Coronary artery (tissue), 2 donors: ENCODE results near the gene FAM78A.
"Not testable (repeated sequence)": the region's sequence is repeated elsewhere in the genome, so short reads cannot be mapped to it uniquely, and the experiment has no call there.

Source experiments
- DNase-seq: peaks from one replicate; pipeline ENCODE4 v3.0.0-alpha.2; 2017; ENCODE audit warnings: low spot score
- H3K27ac ChIP-seq, 2 donors: fragments of 200-600 bp; sonication (generic); one replicate each; pipeline ENCODE4 v1.5.1; 2016 to 2019
- H3K4me3 ChIP-seq: fragments of 200-600 bp; sonication (generic); 2 replicates; pipeline ENCODE4 v1.5.1; 2016; ENCODE audit warnings: mild to moderate bottlenecking, moderate library complexity
- CTCF ChIP-seq: fragments of 200-600 bp; sonication (generic); IDR thresholded peaks from one replicate; pipeline ENCODE4 v1.5.1; 2019; ENCODE audit warnings: antibody characterized with exemption

FAM78A gene

DNA sequence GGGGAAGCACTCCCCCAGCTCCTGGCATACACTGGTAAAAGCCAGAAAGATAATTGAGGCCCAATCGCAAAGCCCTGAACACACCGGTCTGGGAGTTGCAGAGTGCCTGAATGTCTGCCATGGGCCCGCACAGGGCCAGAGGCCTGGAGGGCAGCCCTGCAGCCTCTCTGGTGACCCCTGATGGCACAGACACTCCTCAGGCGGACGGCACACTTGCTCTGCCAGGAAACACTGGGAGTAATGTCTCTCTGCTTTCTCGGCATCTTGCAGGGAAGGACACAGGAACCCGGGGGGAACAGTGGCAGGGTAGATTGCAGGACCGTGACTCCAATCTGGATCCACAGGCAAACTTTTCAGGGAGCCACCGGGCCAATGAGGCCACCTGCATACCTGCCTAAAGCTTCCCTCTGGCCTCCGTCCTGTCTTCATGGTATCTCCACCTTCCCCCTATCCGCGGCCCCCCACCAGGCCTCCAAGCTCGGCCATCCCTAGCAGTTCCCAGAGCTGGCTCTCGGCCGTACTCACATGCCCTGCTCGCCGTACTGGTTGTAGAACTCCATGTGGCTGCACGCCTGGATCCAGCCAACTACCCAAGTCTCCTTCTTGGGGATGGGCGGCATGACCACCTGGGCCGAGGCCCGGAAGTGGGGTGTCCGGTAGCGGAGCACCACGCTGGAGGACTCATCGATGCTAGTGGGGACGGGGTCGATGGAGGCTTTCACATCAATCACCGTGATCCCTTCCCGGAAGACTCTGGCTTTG is 797 bp downstream of the FAM78A start:
- Histone ChIP-seq H3K4me3 (peak overlapping the region; percentile 86), H3K27ac (peak overlapping the region; percentile 38 to 78)
- no peak for TF ChIP-seq CTCF
- no peak for DNase-seq

DNA sequence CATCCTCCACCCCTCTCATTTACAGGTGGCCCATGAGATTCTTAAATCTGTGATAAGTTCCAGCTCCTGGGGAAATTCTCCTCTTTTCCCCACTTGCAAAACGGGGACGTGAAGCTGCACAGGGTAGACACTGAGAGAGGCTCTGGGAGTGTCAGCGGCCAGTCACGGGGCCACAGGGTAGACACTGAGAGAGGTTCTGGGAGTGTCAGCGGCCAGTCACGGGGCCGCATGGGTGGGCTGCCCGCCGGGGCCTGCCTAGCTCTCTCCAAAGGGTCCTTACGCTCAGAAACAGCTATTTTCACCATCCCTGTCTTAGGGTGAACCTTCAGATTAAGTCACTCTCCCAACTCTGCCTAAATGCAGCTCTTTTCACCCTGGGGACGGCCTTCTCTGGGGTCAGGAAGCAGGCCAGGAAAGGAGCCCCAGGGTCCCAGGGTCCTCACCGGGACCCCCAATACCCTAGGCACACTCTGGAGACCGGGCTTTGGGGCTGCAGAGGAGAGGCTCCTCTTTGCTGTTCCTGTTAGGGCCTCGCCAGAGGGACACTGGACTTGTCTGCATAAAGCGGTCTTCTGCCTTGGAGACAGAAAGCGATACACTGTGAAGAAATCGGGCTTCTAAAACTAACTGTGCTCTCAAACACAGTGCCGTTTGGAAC is 1.5 kb downstream of the FAM78A start:
- no peak for TF ChIP-seq CTCF
- no peak for DNase-seq
- Histone ChIP-seq H3K27ac (peak overlapping the region; percentile 38 to 78), H3K4me3 (peak overlapping the region; percentile 86)

- no peak for TF ChIP-seq CTCF
- no peak for DNase-seq
- peak overlapping the region; percentile 86 for H3K4me3 ChIP-seq
- H3K27ac ChIP-seq = peak overlapping the region; percentile 38 to 78
These were observed 2.2 kb downstream of the FAM78A start for GRCh38 chr9:131273856-131274673.

DNA sequence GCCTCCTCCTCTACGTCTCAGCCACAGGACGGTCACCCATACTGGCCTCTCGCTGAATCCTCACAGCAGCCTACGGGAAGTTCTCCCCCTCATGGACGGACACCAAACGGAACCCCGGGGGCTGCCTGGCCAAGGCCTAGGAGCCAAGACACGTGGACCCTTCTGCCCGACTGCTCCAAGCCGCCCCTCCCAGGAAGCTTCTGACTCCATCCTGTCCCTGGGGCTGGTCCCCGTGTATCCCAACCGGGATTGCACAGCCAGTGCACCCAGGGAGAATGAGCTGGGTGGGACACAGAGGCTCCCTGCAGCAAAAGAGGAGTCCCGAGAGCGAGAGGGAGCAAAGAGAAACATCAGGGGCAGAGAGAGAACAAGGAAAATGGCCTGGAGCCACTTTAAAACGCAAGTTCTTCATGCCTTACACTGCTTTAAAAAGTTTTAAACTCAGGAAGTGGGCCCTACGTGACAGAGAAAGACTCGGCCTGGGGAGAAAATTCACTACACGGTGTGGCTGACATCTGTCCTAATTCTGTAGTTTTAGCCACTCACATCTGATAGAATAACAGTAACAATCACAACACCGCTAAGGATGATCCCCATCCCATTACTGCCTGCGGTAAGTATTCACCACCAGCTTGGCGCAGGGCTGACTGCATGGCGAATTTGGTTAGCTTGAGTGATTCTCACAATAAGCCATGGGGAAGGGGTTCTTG is 3.0 kb downstream of the FAM78A start:
- no peak for TF ChIP-seq CTCF
- DNase-seq = no peak
- peak overlapping the region; percentile 86 for H3K4me3 ChIP-seq
- peak overlapping the region; percentile 23 to 78 for H3K27ac ChIP-seq

GRCh38 chr9:131272212-131272611 is 4.1 kb downstream of the FAM78A start:
- no peak for DNase-seq
- Histone ChIP-seq H3K4me3 (no peak overlapping the region), H3K27ac (peak overlapping the region in 1 of 2 donors; percentile 40)
- TF ChIP-seq CTCF = no peak

DNA sequence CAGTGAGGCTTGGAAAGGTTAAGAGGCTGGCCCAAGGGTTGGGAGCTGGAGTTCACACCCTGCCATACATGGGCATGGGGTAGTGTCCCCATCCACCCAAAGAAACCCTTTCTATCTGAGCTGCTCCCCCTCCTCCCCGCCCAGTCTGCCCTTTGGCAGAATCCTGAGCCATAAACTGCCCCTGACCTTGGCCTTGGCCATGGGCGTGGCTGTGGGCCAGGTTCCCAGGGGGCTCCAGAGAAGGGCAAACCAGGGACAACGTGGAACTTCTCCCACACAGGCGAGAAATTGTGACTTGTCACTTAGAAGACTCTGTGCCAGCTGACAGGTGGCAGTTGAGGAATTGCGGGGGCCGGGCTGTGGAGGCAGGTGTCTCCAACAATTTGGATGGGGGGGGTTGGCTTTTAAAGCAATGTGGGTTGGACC is 4.8 kb downstream of the FAM78A start:
- TF ChIP-seq CTCF = no peak
- peak overlapping the region in 1 of 2 donors; percentile 75 for H3K27ac ChIP-seq
- DNase-seq = no peak
- no peak overlapping the region for H3K4me3 ChIP-seq

DNA sequence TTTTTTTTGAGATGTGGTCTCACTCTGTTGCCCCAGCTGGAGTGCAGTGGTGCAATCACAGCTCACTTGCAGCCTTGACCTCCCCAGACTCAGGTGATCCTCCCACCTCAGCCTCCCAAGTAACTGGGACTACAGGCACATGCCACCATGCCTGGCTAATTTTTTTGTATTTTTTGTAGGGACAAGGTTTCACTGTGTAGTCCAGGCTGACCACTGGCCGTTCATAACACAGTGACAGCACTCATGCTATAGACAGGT is 5.4 kb downstream of the FAM78A start:
- DNase-seq, H3K4me3 ChIP-seq: not testable (repeated sequence)

More for the DNA sequence above, 5.4 kb downstream of the FAM78A start:
- H3K27ac ChIP-seq = peak overlapping the region in 1 of 2 donors; percentile 75
